ENCODE data around the gene FZD2.

Gene FZD2

DNA sequence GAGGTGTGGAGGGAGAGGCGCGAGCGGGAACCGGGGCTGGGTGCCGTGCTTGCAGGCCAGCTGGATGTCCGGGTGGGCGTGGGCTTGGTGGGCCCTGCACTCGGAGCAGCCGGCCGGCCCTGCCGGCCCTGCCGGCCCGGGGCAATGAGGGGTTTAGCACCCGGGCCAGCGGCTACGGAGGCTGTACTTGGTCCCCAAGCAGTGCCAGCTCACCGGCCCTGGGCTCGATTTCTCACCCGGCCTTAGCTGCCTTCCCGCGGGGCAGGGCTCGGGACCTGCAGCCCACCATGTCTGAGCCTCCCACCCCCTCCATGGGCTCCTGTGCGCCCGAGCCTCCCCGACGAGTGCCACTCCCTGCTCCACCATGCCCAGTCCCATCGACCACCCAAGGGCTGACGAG, 29.3 kb upstream of the FZD2 start:
- no peaks in the 10 kb centered on the region for H3K27me3 ChIP-seq (ENCODE audit: low read length)
- no peaks in the 10 kb centered on the region for H3K79me2 ChIP-seq (ENCODE audit: insufficient read depth, low read length)
- no peak overlapping the region for H2AFZ ChIP-seq (ENCODE audit: low read depth, low read length, severe bottlenecking)
- no peak overlapping the region for H3K4me3 ChIP-seq (ENCODE audit: insufficient read depth, low read length, poor library complexity, severe bottlenecking)
- no peaks in the 10 kb centered on the region for H3K9me2 ChIP-seq (replicated peaks; ENCODE audit: insufficient read depth, low read length)
- no peak overlapping the region for H3K27ac ChIP-seq (ENCODE audit: low read depth, low read length)
- H4K20me1 ChIP-seq (ENCODE audit: low read depth, low read length): no peaks in the 10 kb centered on the region
- TF ChIP-seq EZH2phosphoT487 (conservative IDR thresholded peaks at IDR 0.05; ENCODE audit: low read length) (no peak), CTCF (IDR thresholded peaks at IDR 0.05; ENCODE audit: insufficient read depth, low read length, poor library complexity, severe bottlenecking) (no peak)
- H3K9me3 ChIP-seq (ENCODE audit: insufficient read depth, low read length): no peaks in the 10 kb centered on the region
- no peak overlapping the region for H3K4me2 ChIP-seq (ENCODE audit: low read depth, low read length, poor library complexity, severe bottlenecking)
- no peaks in the 10 kb centered on the region for H3F3A ChIP-seq (ENCODE audit: insufficient read depth)
- no peaks in the 10 kb centered on the region for H3K36me3 ChIP-seq (ENCODE audit: low read length)
- no peak overlapping the region for H3K9ac ChIP-seq (ENCODE audit: low read length)

- no peaks in the 10 kb centered on the region for H3K27me3 ChIP-seq (ENCODE audit: low read length)
- no peak overlapping the region for H3K4me2 ChIP-seq (ENCODE audit: low read depth, low read length, poor library complexity, severe bottlenecking)
- TF ChIP-seq EZH2phosphoT487 (conservative IDR thresholded peaks at IDR 0.05; ENCODE audit: low read length): no peak
- TF ChIP-seq CTCF (IDR thresholded peaks at IDR 0.05; ENCODE audit: insufficient read depth, low read length, poor library complexity, severe bottlenecking): no peak
- H4K20me1 ChIP-seq (ENCODE audit: low read depth, low read length): no peaks in the 10 kb centered on the region
- no peak overlapping the region for H3K27ac ChIP-seq (ENCODE audit: low read depth, low read length)
- no peak overlapping the region for H3K9ac ChIP-seq (ENCODE audit: low read length)
- H3K36me3 ChIP-seq (ENCODE audit: low read length): no peaks in the 10 kb centered on the region
- no peak overlapping the region for H3K4me3 ChIP-seq (ENCODE audit: insufficient read depth, low read length, poor library complexity, severe bottlenecking)
- H3K9me3 ChIP-seq (ENCODE audit: insufficient read depth, low read length): no peaks in the 10 kb centered on the region
- no peaks in the 10 kb centered on the region for H3K79me2 ChIP-seq (ENCODE audit: insufficient read depth, low read length)
- no peak overlapping the region for H2AFZ ChIP-seq (ENCODE audit: low read depth, low read length, severe bottlenecking)
- H3F3A ChIP-seq (ENCODE audit: insufficient read depth): no peaks in the 10 kb centered on the region
- H3K9me2 ChIP-seq (replicated peaks; ENCODE audit: insufficient read depth, low read length): no peaks in the 10 kb centered on the region
These were observed 27.4 kb upstream of the FZD2 start for GRCh38 chr17:44529864-44530263.

- H3K4me3 ChIP-seq (ENCODE audit: insufficient read depth, low read length, poor library complexity, severe bottlenecking): no peak overlapping the region
- no peaks in the 10 kb centered on the region for H3K36me3 ChIP-seq (ENCODE audit: low read length)
- no peaks in the 10 kb centered on the region for H4K20me1 ChIP-seq (ENCODE audit: low read depth, low read length)
- H3K27me3 ChIP-seq (ENCODE audit: low read length): no peaks in the 10 kb centered on the region
- no peak overlapping the region for H3K9ac ChIP-seq (ENCODE audit: low read length)
- H3K9me2 ChIP-seq (replicated peaks; ENCODE audit: insufficient read depth, low read length): no peaks in the 10 kb centered on the region
- H3K4me2 ChIP-seq (ENCODE audit: low read depth, low read length, poor library complexity, severe bottlenecking): no peak overlapping the region
- H3K27ac ChIP-seq (ENCODE audit: low read depth, low read length): no peak overlapping the region
- no peaks in the 10 kb centered on the region for H3K79me2 ChIP-seq (ENCODE audit: insufficient read depth, low read length)
- H3K9me3 ChIP-seq (ENCODE audit: insufficient read depth, low read length): no peaks in the 10 kb centered on the region
- no peak overlapping the region for H2AFZ ChIP-seq (ENCODE audit: low read depth, low read length, severe bottlenecking)
- no peak for TF ChIP-seq EZH2phosphoT487 (conservative IDR thresholded peaks at IDR 0.05; ENCODE audit: low read length)
- no peak for TF ChIP-seq CTCF (IDR thresholded peaks at IDR 0.05; ENCODE audit: insufficient read depth, low read length, poor library complexity, severe bottlenecking)
- no peaks in the 10 kb centered on the region for H3F3A ChIP-seq (ENCODE audit: insufficient read depth)
These were observed 26.3 kb upstream of the FZD2 start for GRCh38 chr17:44530896-44531418.

All from SU-DHL-6 (cell line).